Dermis blood vessel endothelial cell (primary cell): Measurements from ENCODE around the gene TMEFF1. TPM values are rescaled to one million over a fixed set of nuclear protein-coding genes. Genes with fewer than 3 reads are reported as not detected.
A peak's percentile ranks its signal among the peaks of the same experiment; 100 is the strongest.
"Not testable (repeated sequence)": the region's sequence is repeated elsewhere in the genome, so short reads cannot be mapped to it uniquely, and the experiment has no call there.

Experiments used
- DNase-seq: peaks from one replicate; pipeline ENCODE4 v3.0.0; 2010
- total RNA-seq: library from RNA; depleted of rRNA; stranded (reverse); fragments of >200 nt; gene quantifications from 2 replicates; pipeline ENCODE4 v1.2.3, GENCODE V29; 2014

The TMEFF1 gene
- 9.2 and 19.3 TPM in 2 replicates for total RNA-seq

GRCh38 chr9:100472788-100473275 lies at the start of gene TMEFF1:
TSS of gene TMEFF1 (plus strand) at chr9:100473149. CDS start at chr9:100473545, 396 bp downstream.
- DNase-seq = peak; percentile 70

GRCh38 chr9:100425758-100426157 lies 47.2 kb upstream of the TMEFF1 start:
- no peak for DNase-seq

- DNase-seq = no peak
Measured at GRCh38 chr9:100426189-100426529, 46.8 kb upstream of the TMEFF1 start.

- peak; percentile 76 for DNase-seq
Measured at GRCh38 chr9:100426530-100427365, 46.2 kb upstream of the TMEFF1 start, which contains the start of gene MSANTD3. TSS of gene MSANTD3 (plus strand) at chr9:100427143. CDS start at chr9:100441939, 14,796 bp downstream.

- peak; percentile 76 for DNase-seq
Measured at GRCh38 chr9:100427366-100428263, 45.3 kb upstream of the TMEFF1 start.

- DNase-seq = peak; percentile 98
Measured at GRCh38 chr9:100428871-100429654, 43.9 kb upstream of the TMEFF1 start.

- DNase-seq = no peak
Measured at GRCh38 chr9:100430286-100430940, 42.5 kb upstream of the TMEFF1 start.

- DNase-seq = no peak
Measured at GRCh38 chr9:100431886-100432285, 41.1 kb upstream of the TMEFF1 start.

- DNase-seq = no peak
Measured at GRCh38 chr9:100432736-100433135, 40.2 kb upstream of the TMEFF1 start.

- no peak for DNase-seq
Measured at GRCh38 chr9:100436571-100436970, 36.4 kb upstream of the TMEFF1 start.

GRCh38 chr9:100437860-100438805 lies 34.8 kb upstream of the TMEFF1 start:
- DNase-seq = peak; percentile 90

- no peak for DNase-seq
Measured at GRCh38 chr9:100440071-100440470, 32.9 kb upstream of the TMEFF1 start.

- DNase-seq = not testable (repeated sequence)
Measured at GRCh38 chr9:100440487-100440886, 32.5 kb upstream of the TMEFF1 start.

- DNase-seq = no peak
Measured at GRCh38 chr9:100441911-100442361, 31.0 kb upstream of the TMEFF1 start.

GRCh38 chr9:100443781-100444768 lies 28.9 kb upstream of the TMEFF1 start:
- no peak for DNase-seq

GRCh38 chr9:100445161-100445902 lies 27.6 kb upstream of the TMEFF1 start:
- no peak for DNase-seq

GRCh38 chr9:100445903-100446549 lies 26.9 kb upstream of the TMEFF1 start:
- DNase-seq = no peak

- DNase-seq = no peak
Measured at GRCh38 chr9:100447041-100447440, 25.9 kb upstream of the TMEFF1 start.
